Type B pancreatic cell (in vitro differentiated cells): ENCODE data around the gene ZFYVE26. TPM values are rescaled to one million over a fixed set of nuclear protein-coding genes. Genes with fewer than 3 reads are reported as not detected.
"Not testable (repeated sequence)": the region's sequence is repeated elsewhere in the genome, so short reads cannot be mapped to it uniquely, and the experiment has no call there.

ENCODE experiments used
- DNase-seq: peaks from one replicate; pipeline ENCODE4 v3.0.0; 2021; ENCODE audit warnings: mixed read lengths; ENCODE audit not compliant: unreplicated experiment; ENCODE audit errors: extremely low spot score
- H3K27ac Mint-ChIP-seq: 2 replicates; pipeline ENCODE4 v1.8.0; 2021; ENCODE audit warnings: mild to moderate bottlenecking, mixed read lengths
- H3K27me3 Mint-ChIP-seq: 2 replicates; pipeline ENCODE4 v1.8.0; 2021; ENCODE audit warnings: mixed read lengths
- H3K36me3 Mint-ChIP-seq: 2 replicates; pipeline ENCODE4 v1.8.0; 2021; ENCODE audit warnings: mixed read lengths
- H3K4me1 Mint-ChIP-seq: one replicate; pipeline ENCODE4 v1.8.0; 2021; ENCODE audit warnings: mixed read lengths; ENCODE audit not compliant: unreplicated experiment
- H3K4me3 Mint-ChIP-seq: 2 replicates; pipeline ENCODE4 v1.8.0; 2021; ENCODE audit warnings: mild to moderate bottlenecking, mixed read lengths
- H3K9me3 Mint-ChIP-seq: 2 replicates; pipeline ENCODE4 v1.8.0; 2021; ENCODE audit warnings: mixed read lengths
- total RNA-seq: library from RNA; stranded (reverse); gene quantifications from 2 replicates; pipeline ENCODE4 v1.2.1, GENCODE V29; 2021; ENCODE audit warnings: low replicate concordance
- TF ChIP-seq, protein P1 (sequence below): fragments of 200-600 bp; sonication (generic); conservative IDR thresholded peaks from 2 replicates; pipeline ENCODE4 v1.5.0; 2021; ENCODE audit warnings: antibody characterized with exemption, mild to moderate bottlenecking

Gene ZFYVE26
- total RNA-seq, 1 donor from 2014 or later = 36.6 TPM

DNA sequence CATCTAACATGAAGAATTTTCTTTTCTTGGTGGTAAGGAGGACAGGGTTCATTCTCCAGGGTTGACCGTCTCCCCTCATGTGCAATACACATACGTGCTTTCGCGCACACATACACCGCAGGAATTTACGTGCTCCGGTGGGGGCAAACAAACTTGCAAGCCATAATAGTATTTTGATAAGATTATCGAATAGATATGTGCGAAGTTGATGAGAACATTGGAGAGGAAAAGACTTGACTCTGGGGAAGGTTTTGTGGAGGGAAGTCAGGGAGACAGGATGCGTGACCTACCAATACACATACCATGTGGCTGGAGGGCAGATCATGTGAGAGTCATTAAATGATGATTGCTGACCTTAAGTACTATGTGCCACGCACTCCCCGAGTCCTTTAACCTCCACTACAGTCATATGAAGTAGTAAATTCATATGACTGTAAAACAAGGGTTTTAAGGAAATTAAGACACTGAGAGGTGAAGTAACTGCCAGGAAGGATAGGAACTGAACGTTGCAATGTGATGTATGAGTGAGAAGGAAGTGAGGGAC is 4.1 kb upstream of the ZFYVE26 start:
- Mint-ChIP-seq H3K4me1 (peaks cover 21% of the 10 kb centered on the region), H3K4me3 (peak overlapping the region; percentile 99), H3K27ac (peak overlapping the region; percentile 94), H3K27me3 (no peaks in the 10 kb centered on the region), H3K36me3 (no peaks in the 10 kb centered on the region), H3K9me3 (no peaks in the 10 kb centered on the region)
- TF ChIP-seq, protein P1, sequence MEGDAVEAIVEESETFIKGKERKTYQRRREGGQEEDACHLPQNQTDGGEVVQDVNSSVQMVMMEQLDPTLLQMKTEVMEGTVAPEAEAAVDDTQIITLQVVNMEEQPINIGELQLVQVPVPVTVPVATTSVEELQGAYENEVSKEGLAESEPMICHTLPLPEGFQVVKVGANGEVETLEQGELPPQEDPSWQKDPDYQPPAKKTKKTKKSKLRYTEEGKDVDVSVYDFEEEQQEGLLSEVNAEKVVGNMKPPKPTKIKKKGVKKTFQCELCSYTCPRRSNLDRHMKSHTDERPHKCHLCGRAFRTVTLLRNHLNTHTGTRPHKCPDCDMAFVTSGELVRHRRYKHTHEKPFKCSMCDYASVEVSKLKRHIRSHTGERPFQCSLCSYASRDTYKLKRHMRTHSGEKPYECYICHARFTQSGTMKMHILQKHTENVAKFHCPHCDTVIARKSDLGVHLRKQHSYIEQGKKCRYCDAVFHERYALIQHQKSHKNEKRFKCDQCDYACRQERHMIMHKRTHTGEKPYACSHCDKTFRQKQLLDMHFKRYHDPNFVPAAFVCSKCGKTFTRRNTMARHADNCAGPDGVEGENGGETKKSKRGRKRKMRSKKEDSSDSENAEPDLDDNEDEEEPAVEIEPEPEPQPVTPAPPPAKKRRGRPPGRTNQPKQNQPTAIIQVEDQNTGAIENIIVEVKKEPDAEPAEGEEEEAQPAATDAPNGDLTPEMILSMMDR = no peak
- DNase-seq = no peak

DNA sequence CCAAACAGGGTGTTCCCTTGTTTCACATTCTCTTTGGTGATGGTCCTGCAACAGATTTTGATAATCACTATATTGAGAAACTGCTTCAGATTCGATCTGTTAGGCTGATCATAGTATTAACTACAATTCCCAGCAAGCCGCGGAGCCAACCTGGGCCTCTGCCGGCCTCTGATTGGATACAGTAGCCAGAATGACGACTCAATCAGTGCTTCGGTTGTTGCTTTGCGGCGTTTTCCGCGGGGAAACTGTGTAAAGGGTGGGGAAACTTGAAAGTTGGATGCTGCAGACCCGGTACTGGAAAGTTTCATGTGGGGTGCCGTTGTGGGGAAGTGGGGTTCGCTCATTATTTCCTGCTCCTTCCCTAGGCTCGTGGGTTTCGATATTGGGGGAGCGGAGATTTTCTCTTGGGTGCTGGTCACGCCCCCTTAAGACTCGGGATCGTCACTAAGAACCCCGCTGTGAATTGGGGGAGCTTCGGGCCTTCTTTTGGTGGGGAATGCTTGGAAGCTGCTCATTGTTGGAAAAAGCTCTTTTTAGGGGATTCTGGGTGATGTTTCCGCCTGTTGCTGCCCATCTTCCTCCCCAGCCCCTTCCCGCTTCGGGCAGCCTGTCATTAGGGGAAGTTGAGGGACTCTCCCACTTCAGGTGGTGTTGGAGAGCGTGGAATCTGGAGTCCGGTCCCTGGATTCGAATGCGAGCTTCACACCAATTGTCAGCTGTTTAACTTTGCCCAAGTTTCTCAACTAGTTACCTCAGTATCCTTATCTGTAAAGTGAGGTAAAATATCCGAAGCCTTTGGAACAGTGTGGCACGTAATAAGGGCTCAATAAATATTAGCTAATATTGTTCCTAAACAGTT is 3.4 kb upstream of the ZFYVE26 start, which contains the start of gene RAD51B:
Gene RAD51B, plus strand, starts transcription at position 217 of the 859 bp plus-strand sequence.
- no peaks in the 10 kb centered on the region for H3K36me3 Mint-ChIP-seq
- H3K9me3 Mint-ChIP-seq = no peaks in the 10 kb centered on the region
- TF ChIP-seq, protein P1 = no peak
- peaks cover 28% of the 10 kb centered on the region for H3K4me1 Mint-ChIP-seq
- DNase-seq = peak; percentile 83
- peak within 1 kb of the TSS; percentile 94 for H3K27ac Mint-ChIP-seq
- H3K27me3 Mint-ChIP-seq = no peaks in the 10 kb centered on the region
- peak within 1 kb of the TSS; percentile 99 for H3K4me3 Mint-ChIP-seq

DNA sequence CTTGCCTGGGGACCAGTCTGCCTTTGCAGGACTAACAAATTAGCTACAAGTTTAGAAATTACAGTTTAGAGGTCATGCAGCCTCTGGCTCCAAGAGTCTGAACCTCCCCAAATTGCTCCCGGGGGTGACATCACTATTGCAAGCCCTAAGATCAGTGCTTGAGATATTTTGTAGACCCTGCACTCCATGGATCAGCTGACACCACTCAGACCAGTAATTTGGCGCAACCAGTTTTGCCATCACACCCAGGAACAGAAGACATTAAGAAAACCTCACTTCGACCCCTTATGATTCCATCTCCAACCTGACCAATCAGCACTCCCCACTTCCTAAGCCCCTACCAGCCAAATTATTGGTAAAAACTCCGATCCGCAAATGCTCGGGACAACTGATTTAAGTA is 2.1 kb upstream of the ZFYVE26 start:
- not testable (repeated sequence) for H3K9me3 Mint-ChIP-seq, H3K27ac Mint-ChIP-seq, DNase-seq, H3K27me3 Mint-ChIP-seq, H3K36me3 Mint-ChIP-seq
- Mint-ChIP-seq H3K4me1 (peaks cover 31% of the 10 kb centered on the region), H3K4me3 (peak overlapping the region; percentile 69)

DNA sequence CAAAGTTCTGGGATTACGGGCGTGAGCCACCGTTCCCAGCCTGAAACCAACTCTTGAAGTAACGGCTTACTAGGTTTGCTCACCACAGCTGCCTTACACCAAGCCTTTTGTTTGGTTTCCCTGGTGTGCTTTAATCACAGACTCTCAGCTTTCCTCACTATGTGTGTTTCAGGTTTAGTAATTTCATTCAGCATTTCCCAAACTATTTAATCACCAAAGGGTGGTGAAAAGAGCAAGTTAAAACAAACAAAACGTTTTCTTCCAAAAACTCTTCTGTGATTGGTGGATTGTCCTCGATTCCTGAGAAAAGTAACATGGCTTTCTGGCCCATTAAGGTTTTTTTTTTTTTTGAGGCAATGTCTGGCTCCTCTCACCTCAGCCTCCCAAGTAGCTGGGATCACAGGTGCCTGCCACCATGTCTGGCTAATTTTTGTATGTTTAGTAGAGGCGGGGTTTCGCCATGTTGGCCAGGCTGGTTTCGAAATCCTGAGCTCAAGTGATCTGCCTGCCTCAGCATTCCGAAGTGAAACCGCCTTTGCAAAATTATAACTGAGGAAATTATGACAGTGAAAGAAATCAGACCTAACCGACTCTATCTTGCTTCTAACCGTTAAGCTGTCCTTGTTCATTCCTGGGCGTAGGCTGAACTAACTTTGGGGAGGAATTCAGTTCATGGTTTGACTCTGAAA is 1.5 kb upstream of the ZFYVE26 start:
- peak overlapping the region; percentile 69 for H3K4me3 Mint-ChIP-seq

DNA sequence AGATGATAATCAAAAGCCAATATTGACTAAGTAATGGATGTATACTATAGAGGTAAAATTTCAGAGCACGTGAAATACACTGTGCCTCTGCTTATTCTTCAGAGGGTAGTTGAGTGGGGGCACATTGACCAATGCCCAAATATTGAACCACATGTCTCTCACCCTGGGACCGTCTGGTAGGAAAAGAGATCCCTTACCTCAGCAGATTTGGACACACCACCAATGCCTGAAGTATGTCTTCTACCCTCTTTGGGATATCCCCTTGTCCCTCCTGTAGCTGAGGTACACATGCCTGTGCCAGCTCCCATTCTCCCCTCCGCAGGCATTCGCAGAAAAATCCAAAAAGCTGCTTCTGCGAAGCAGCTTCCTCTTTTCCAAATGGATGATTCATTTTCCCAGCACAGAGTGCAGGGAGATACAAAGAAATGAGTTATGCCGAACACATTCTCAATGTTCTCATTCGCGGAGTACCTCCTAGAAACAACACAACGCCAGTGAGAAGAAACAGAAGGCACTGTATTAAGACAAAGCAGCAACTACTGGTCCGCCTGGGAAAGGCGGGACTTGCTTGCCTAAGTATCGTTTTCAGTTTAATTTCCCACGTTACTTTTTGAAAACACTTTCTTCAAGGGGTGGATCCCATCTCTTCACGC is 691 bp downstream of the ZFYVE26 start:
- Mint-ChIP-seq H3K4me1 (peaks cover 26% of the 10 kb centered on the region), H3K27me3 (no peaks in the 10 kb centered on the region), H3K36me3 (peaks cover 8% of the 10 kb centered on the region), H3K4me3 (peak overlapping the region; percentile 92), H3K9me3 (no peaks in the 10 kb centered on the region), H3K27ac (peak overlapping the region; percentile 87)
- TF ChIP-seq, protein P1 = no peak
- no peak for DNase-seq

More for the DNA sequence above, 1.5 kb upstream of the ZFYVE26 start:
- Mint-ChIP-seq H3K4me1 (peaks cover 31% of the 10 kb centered on the region), H3K27me3 (no peaks in the 10 kb centered on the region), H3K27ac (no peak overlapping the region), H3K36me3 (peaks cover 2% of the 10 kb centered on the region), H3K9me3 (no peaks in the 10 kb centered on the region)
- DNase-seq = no peak
- TF ChIP-seq, protein P1 = no peak
